ENCODE measurements around the gene NCS1.
"Not testable (repeated sequence)": the region's sequence is repeated elsewhere in the genome, so short reads cannot be mapped to it uniquely, and the experiment has no call there.

Gene NCS1

DNA sequence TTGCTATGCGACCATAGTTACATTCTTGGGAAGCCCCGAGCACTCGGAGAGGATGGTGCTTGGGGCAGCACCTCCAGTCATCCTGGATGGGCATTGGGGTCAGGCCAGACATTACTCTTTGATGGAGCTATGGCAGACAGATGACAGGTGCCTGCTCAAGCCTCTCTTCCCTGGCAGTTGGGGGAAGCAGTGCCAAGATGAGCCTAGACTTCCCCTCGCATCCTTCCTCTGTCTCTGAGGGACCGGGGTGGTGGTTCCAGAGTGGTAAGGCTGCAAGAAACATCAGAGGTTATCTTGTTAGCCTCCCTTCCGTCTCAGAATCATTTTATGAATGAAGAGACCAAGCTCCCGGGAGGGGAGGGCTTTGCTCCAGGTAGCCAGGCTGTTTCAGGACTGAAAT is 90.6 kb downstream of the NCS1 start:
- DNase-seq (ENCODE audit: low read depth in 2 of 2), result no peak

DNA sequence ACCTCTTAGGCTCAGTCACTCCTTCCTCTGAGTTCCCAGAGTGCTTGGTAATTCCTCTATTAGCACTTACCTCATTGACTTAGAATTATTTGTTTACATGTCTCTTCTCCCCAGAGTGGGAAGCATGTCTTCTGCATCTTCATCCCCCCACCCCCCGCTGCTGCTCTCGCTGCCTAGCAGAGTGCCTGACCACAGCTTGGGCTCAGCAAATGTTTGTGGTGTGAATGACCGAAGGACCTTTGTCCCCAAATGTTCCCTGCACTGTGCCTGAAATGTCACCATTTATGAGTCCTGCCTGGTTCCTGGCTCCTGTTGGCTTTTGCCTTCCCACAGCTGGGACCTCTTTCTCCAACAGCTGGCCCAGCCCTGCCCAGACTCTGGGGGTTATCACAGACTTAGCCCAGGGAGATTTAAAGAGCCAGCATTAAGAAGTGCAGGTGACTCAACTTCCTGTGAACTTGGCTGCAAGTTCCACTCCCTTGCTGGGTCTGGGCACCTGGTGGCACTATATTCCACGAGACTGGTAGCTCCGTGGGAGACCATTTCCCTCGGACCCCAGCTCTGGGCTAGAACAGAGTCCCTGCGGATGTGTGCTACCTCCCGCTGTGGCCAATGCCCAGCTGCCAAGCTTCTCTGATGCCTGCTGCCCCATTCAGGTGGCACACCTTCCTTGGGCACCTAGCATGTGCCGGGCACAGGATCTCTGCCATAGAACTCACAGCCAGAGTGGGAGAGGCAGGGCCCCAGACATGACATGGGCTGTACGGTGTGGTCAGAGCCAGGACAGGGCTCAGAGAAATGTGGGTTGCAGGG is 91.6 kb downstream of the NCS1 start:
- no peak for DNase-seq (ENCODE audit: low read depth in 2 of 2)

DNA sequence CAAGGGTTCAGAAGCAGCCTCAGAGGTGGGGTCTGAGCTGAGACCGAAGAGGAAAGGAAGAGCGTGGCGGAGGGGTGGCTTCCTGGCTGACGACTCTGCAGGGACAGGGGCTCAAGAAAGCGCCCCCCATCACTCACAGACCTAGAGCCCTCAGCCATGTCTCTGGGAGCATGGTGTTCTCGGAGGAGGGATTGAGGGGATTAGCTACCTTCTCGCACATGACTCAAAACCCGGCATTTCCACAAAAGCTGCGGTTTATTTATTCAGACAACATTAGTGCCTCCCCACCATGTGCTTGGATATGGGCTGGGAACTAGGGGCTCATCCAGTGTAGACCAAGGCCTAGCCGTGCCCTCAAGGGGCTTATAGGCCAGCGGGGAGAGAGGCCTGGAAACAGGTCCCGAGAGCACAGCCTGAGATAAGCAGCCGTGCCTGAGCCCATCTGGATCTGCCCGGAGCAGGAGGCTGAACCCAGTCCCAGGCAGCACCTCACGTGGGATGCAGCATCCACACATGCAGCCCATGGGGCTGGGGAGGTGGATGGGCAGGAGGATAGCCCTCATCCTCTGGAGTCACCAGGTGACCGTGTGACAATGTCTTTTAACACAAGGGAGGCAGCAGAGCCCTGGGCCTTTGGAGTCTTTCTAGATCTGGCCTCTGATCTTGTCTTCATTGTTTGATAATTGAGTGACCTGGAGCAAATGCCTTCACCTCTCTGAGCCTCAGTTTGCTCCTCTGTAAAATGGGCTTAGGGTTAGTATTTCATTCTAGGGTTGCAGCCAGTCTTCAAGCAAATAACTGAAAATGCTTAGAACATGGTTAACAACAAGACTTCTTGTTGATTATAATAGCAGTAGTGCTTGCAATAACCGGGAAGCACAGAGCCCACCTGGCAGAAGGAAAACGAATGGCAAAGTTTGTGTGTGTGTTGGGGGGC is 92.5 kb downstream of the NCS1 start:
- no peak for DNase-seq (ENCODE audit: low read depth in 2 of 2)

GRCh38 chr9:130265431-130266235 is 93.4 kb downstream of the NCS1 start, which contains the start of gene HMCN2:
HMCN2 (plus strand) TSS chr9:130265760; CDS start chr9:130265879, 119 bp downstream.
- no peak for DNase-seq (ENCODE audit: low read depth in 2 of 2)

DNA sequence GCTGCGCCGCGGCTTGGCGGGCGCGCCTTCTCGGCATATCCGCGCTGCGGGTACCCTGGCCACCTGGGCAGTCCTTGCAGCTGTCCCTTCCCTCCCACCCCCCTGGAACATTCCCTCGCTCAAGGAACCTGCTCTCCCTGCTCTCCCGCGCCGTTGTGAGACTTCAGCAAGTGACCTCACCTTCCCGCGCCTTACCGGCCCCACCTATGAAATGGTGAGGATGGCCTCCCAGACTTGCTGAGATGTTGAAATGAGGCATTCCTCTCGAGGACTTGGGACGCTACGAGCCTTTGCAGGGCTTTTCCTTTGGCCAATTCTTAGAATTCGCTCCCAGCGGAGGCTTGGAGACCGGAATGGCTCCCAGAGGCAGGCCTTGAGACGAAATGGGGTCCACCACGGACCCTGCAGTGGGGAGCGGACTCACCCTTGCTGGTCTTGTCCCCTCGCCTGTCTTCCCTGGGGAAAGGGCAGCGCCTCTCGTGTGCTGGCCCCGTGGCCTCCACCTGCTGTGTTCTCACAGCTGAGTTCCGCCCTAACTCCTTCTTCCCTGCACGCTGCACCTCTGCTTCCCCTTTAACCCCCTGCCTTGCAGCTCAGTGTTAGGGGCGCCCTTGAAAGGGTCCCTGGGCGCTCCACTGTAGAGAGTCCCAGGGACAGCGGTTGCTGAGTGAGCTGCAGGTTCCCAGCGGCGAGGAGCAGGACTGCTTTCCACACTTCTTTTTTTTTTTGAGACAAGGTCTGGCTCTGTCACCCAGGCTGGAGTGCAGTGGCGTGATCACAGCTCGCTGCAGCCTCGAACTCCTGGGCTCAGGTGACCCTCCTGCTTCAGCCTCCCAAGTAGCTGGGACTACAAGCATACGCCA is 94.3 kb downstream of the NCS1 start:
- no peak for DNase-seq (ENCODE audit: low read depth in 2 of 2)

- DNase-seq (ENCODE audit: low read depth in 2 of 2), result no peak
Observed at GRCh38 chr9:130267930-130268329, 95.7 kb downstream of the NCS1 start.

DNA sequence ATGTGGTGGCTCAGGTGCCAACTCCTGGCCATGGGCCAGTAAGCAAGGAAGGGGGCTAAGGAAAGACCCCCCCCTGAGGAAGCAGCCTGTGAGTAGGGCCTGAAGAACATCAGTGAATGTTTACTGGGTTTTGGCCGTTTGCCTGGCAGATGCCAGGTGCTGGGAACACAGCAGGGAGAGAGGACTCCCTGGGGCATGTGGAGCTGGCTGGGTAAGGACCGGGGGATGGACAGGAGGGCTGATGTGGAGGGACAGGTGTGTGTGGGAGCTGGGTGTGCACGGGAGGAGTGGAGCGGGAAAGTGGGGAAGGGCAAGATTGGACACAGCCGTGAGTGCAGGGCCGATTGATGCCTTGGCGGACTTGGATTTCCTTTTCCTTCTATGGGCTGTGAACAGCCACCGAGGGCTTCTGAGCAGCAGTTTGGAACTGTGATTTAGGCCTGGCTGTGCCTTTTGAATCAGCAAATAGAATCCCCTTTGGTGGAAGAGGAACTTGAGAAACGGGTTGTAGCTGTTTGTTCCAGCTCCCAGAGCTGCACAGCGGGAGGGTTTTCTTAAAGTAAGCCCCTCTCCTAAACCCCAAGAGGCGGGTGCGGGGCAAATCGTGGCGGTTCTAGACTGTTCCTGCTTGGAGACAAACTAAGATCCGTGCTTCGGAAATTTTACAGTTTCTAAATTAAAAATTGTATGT is 96.5 kb downstream of the NCS1 start:
- no peak for DNase-seq (ENCODE audit: low read depth in 2 of 2)

- DNase-seq (ENCODE audit: low read depth in 2 of 2), result no peak
Observed at GRCh38 chr9:130271473-130271872, 99.3 kb downstream of the NCS1 start.

DNA sequence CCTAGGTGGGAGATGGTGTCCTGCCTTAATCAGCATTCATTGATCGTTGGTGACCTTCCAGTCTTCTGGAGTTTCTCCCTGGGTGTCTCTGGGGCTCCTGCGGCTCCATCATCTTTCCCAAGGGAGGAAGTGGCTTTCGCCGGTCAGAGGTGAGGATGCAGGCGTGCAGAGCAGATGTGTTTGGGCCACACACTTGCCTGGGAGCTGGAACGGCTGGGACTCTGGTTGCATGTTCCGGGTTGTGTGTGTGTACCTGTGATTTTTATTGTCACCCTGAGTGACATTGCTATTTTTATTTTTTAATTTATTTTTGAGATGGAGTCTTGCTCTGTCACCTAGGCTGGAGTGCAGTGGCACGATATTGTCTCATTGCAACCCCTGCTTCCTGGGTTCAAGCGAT is 103.0 kb downstream of the NCS1 start:
- no peak for DNase-seq (ENCODE audit: low read depth in 2 of 2)

DNA sequence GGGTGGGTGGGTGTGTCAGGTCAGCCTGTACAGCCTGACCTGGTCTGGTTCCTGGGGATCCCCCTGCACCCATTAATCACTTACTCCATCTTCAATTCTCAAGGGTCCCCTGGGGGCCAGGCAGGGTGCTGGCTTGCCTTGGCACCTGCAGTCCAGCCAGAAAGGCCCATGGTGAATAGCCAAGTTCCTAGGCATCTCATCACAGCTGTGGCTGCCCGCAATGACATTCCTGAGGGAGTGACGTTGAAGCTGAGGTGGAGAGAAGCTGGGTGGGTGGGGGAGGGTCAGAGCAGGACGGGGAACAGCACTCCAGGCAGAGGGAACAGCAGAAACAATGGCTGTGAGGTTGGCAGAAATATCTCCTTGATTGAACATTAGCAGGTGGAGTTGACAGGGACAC is 103.9 kb downstream of the NCS1 start:
- no peak for DNase-seq (ENCODE audit: low read depth in 2 of 2)

DNA sequence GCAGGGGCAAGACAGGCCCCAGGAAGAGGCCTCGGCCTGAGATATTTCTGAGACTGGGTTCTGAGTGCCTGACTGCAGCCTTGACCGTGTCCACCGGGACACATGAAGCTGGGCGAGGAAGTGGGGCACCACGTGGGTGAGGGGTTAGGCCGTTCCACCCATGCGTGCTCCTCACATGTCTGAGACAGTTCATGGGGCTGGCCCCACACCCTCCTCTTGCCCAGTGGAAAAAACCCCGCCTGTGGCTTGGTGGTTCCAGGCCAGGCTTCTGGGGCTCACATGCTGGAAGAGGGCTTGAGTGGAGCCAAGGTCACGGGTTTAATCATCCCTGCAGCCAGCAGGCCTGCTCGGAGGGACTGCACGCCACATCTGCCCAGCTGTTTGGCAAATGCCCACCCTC is 104.8 kb downstream of the NCS1 start:
- no peak for DNase-seq (ENCODE audit: low read depth in 2 of 2)

GRCh38 chr9:130277525-130277924 is 105.3 kb downstream of the NCS1 start:
- not testable (repeated sequence) for DNase-seq (ENCODE audit: low read depth in 2 of 2)

GRCh38 chr9:130283539-130284248 is 111.5 kb downstream of the NCS1 start:
- no peak for DNase-seq (ENCODE audit: low read depth in 2 of 2)

- DNase-seq (ENCODE audit: low read depth in 2 of 2), result no peak
Observed at GRCh38 chr9:130284249-130284625, 112.0 kb downstream of the NCS1 start.

- DNase-seq (ENCODE audit: low read depth in 2 of 2), result no peak
Observed at GRCh38 chr9:130284690-130285089, 112.5 kb downstream of the NCS1 start.

- DNase-seq (ENCODE audit: low read depth in 2 of 2), result no peak
Observed at GRCh38 chr9:130285271-130285670, 113.1 kb downstream of the NCS1 start.

DNA sequence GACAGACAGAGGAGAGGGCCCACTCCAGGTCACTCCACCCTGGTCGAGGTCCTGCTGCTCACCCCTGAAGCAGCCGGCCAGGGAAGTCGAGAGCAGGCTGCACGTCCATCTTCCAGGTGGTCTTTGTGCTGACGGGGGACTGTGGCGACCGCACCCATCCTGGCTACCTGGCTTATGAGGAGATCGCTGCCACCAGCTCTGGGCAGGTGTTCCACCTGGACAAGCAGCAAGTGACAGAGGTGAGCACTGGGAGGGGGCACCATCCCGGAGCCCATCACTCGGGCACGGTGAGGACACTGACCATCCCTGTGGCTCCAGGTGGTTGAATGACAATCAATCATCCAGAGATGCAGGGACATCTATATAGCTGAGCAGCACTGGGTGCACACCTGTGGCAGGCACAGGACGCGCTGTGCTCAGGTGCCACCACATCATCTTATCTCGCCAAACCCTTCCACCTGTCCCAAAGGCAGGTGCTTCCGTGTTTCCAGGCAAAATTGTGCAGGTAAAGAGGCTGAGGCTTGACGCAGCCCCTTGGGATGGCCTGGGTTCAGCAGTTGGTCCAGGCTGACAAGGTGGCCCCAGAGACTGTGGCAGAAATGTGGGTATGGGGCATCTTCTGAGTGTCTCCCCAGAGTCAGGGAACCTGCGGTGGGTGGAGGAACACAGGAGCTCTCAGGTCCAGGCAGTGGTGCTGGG is 114.0 kb downstream of the NCS1 start:
- DNase-seq (ENCODE audit: low read depth in 2 of 2), result no peak
